Activated CD4-positive, alpha-beta T cell treated with anti-CD3 and anti-CD28 coated beads, Interleukin-2, amount 10 ng/mL, durations not matched to agents 7 days and 5 days (primary cell): Measurements from ENCODE around the gene KIF16B. TPM values are rescaled to one million over a fixed set of nuclear protein-coding genes. Genes with fewer than 3 reads are reported as not detected.

ENCODE experiments used
- CTCF ChIA-PET: fragments of 350-600 bp; sonication (Branson Sonifier 250); formaldehyde crosslinking; loops from one replicate; lab custom pipeline; 2021; ENCODE audit warnings: antibody characterized with exemption; lab: Charles Lee
- POLR2A ChIA-PET: fragments of 350-600 bp; sonication (Branson Sonifier 250); formaldehyde crosslinking; loops from one replicate; lab custom pipeline; 2021; ENCODE audit warnings: antibody characterized with exemption; lab: Charles Lee
- DNase-seq: peaks from one replicate; pipeline ENCODE4 v3.0.0-alpha.2; 2020
- H3K27ac Mint-ChIP-seq: one replicate; pipeline ENCODE4 v1.8.0; 2021; ENCODE audit warnings: mild to moderate bottlenecking, moderate library complexity, mixed read lengths
- H3K27me3 Mint-ChIP-seq: one replicate; pipeline ENCODE4 v1.8.0; 2021; ENCODE audit warnings: mixed read lengths
- H3K36me3 Mint-ChIP-seq: one replicate; pipeline ENCODE4 v1.8.0; 2021; ENCODE audit warnings: low read depth, mixed read lengths
- H3K4me1 Mint-ChIP-seq: one replicate; pipeline ENCODE4 v1.8.0; 2021; ENCODE audit warnings: mixed read lengths
- H3K4me3 Mint-ChIP-seq: one replicate; pipeline ENCODE4 v1.8.0; 2021; ENCODE audit warnings: mild to moderate bottlenecking, moderate library complexity, mixed read lengths
- H3K9me3 Mint-ChIP-seq: one replicate; pipeline ENCODE4 v1.8.0; 2021; ENCODE audit warnings: mixed read lengths
- total RNA-seq, 2 experiments: library from RNA; stranded (reverse); gene quantifications; one replicate each; pipeline ENCODE4 v1.2.3, GENCODE V29; 2021

Gene KIF16B
- total RNA-seq: 10 to 100 TPM in 1 of 2 experiments, 1 to 10 TPM in 1; 9.4 to 10.3 TPM

GRCh38 chr20:16573001-16573965 is at the start of gene KIF16B:
TSS of gene KIF16B (minus strand) at chr20:16573448. CDS start at chr20:16573275, 173 bp downstream.
- ChIA-PET CTCF (no interaction called here), POLR2A (no interaction called here)
- H3K4me3 Mint-ChIP-seq: peak within 1 kb of the TSS; percentile 80
- peak; percentile 81 for DNase-seq
- H3K27ac Mint-ChIP-seq: peak within 1 kb of the TSS; percentile 87
- no peaks in the 10 kb centered on the region for H3K27me3 Mint-ChIP-seq
- H3K9me3 Mint-ChIP-seq: no peaks in the 10 kb centered on the region
- H3K4me1 Mint-ChIP-seq: peaks cover 44% of the 10 kb centered on the region
- H3K36me3 Mint-ChIP-seq: peaks cover 2% of the 10 kb centered on the region

- H3K36me3 Mint-ChIP-seq: no peaks in the 10 kb centered on the region
- CTCF ChIA-PET: no interaction called here
Observed at GRCh38 chr20:16622501-16622900, 49.3 kb upstream of the KIF16B start.

GRCh38 chr20:16621435-16622141 is 48.3 kb upstream of the KIF16B start:
- Mint-ChIP-seq H3K9me3 (peaks cover 1% of the 10 kb centered on the region), H3K27me3 (no peaks in the 10 kb centered on the region), H3K4me1 (no peaks in the 10 kb centered on the region), H3K4me3 (no peak overlapping the region), H3K27ac (no peak overlapping the region), H3K36me3 (no peaks in the 10 kb centered on the region)
- ChIA-PET POLR2A (no interaction called here), CTCF (no interaction called here)
- no peak for DNase-seq

More at GRCh38 chr20:16622501-16622900, 49.3 kb upstream of the KIF16B start:
- no peaks in the 10 kb centered on the region for H3K27me3 Mint-ChIP-seq
- POLR2A ChIA-PET: no interaction called here
- no peak overlapping the region for H3K27ac Mint-ChIP-seq
- no peak for DNase-seq
- H3K9me3 Mint-ChIP-seq: no peaks in the 10 kb centered on the region
- H3K4me3 Mint-ChIP-seq: no peak overlapping the region
- H3K4me1 Mint-ChIP-seq: no peaks in the 10 kb centered on the region

GRCh38 chr20:16620961-16621360 is 47.7 kb upstream of the KIF16B start:
- CTCF ChIA-PET: no interaction called here
- peaks cover 3% of the 10 kb centered on the region for H3K9me3 Mint-ChIP-seq
- no peak overlapping the region for H3K27ac Mint-ChIP-seq
- no peak for DNase-seq
- no peak overlapping the region for H3K4me3 Mint-ChIP-seq
- POLR2A ChIA-PET: no interaction called here
- H3K27me3 Mint-ChIP-seq: no peaks in the 10 kb centered on the region
- no peaks in the 10 kb centered on the region for H3K36me3 Mint-ChIP-seq
- no peaks in the 10 kb centered on the region for H3K4me1 Mint-ChIP-seq

GRCh38 chr20:16619953-16620352 is 46.7 kb upstream of the KIF16B start:
- Mint-ChIP-seq H3K27me3 (no peaks in the 10 kb centered on the region), H3K36me3 (no peaks in the 10 kb centered on the region), H3K27ac (no peak overlapping the region), H3K9me3 (peaks cover 3% of the 10 kb centered on the region), H3K4me3 (no peak overlapping the region), H3K4me1 (no peaks in the 10 kb centered on the region)
- CTCF ChIA-PET: no interaction called here
- POLR2A ChIA-PET: no interaction called here
- no peak for DNase-seq

- H3K4me3 Mint-ChIP-seq: no peak overlapping the region
- CTCF ChIA-PET: no interaction called here
- POLR2A ChIA-PET: no interaction called here
- no peaks in the 10 kb centered on the region for H3K36me3 Mint-ChIP-seq
- H3K9me3 Mint-ChIP-seq: peaks cover 3% of the 10 kb centered on the region
- no peak for DNase-seq
- H3K27ac Mint-ChIP-seq: no peak overlapping the region
- no peaks in the 10 kb centered on the region for H3K27me3 Mint-ChIP-seq
- no peaks in the 10 kb centered on the region for H3K4me1 Mint-ChIP-seq
Observed at GRCh38 chr20:16617056-16617455, 43.8 kb upstream of the KIF16B start.

- Mint-ChIP-seq H3K4me3 (no peak overlapping the region), H3K27me3 (no peaks in the 10 kb centered on the region), H3K9me3 (peaks cover 3% of the 10 kb centered on the region), H3K27ac (no peak overlapping the region), H3K4me1 (no peaks in the 10 kb centered on the region), H3K36me3 (no peaks in the 10 kb centered on the region)
- no peak for DNase-seq
- POLR2A ChIA-PET: no interaction called here
- CTCF ChIA-PET: no interaction called here
Observed at GRCh38 chr20:16616317-16616716, 43.1 kb upstream of the KIF16B start.

- Mint-ChIP-seq H3K36me3 (no peaks in the 10 kb centered on the region), H3K4me3 (no peak overlapping the region), H3K27ac (no peak overlapping the region), H3K27me3 (no peaks in the 10 kb centered on the region), H3K9me3 (peaks cover 3% of the 10 kb centered on the region), H3K4me1 (no peaks in the 10 kb centered on the region)
- DNase-seq: no peak
- ChIA-PET CTCF (no interaction called here), POLR2A (no interaction called here)
Observed at GRCh38 chr20:16615199-16615598, 42.0 kb upstream of the KIF16B start.

- CTCF ChIA-PET: no interaction called here
- POLR2A ChIA-PET: no interaction called here
- no peak for DNase-seq
- Mint-ChIP-seq H3K36me3 (no peaks in the 10 kb centered on the region), H3K27me3 (no peaks in the 10 kb centered on the region), H3K4me3 (no peak overlapping the region), H3K9me3 (peaks cover 3% of the 10 kb centered on the region), H3K4me1 (no peaks in the 10 kb centered on the region), H3K27ac (no peak overlapping the region)
Observed at GRCh38 chr20:16613954-16614353, 40.7 kb upstream of the KIF16B start.

- CTCF ChIA-PET: no interaction called here
- H3K4me1 Mint-ChIP-seq: no peaks in the 10 kb centered on the region
- H3K27ac Mint-ChIP-seq: no peak overlapping the region
- H3K36me3 Mint-ChIP-seq: no peaks in the 10 kb centered on the region
- H3K4me3 Mint-ChIP-seq: no peak overlapping the region
- POLR2A ChIA-PET: no interaction called here
- no peaks in the 10 kb centered on the region for H3K27me3 Mint-ChIP-seq
- peaks cover 3% of the 10 kb centered on the region for H3K9me3 Mint-ChIP-seq
- DNase-seq: no peak
Observed at GRCh38 chr20:16612706-16613105, 39.5 kb upstream of the KIF16B start.

- H3K4me3 Mint-ChIP-seq: no peak overlapping the region
- DNase-seq: no peak
- ChIA-PET CTCF (no interaction called here), POLR2A (no interaction called here)
- H3K27me3 Mint-ChIP-seq: no peaks in the 10 kb centered on the region
- no peaks in the 10 kb centered on the region for H3K36me3 Mint-ChIP-seq
- peaks cover 3% of the 10 kb centered on the region for H3K9me3 Mint-ChIP-seq
- no peak overlapping the region for H3K27ac Mint-ChIP-seq
- H3K4me1 Mint-ChIP-seq: no peaks in the 10 kb centered on the region
Observed at GRCh38 chr20:16611817-16612216, 38.6 kb upstream of the KIF16B start.

GRCh38 chr20:16609066-16609465 is 35.8 kb upstream of the KIF16B start:
- CTCF ChIA-PET: no interaction called here
- no peaks in the 10 kb centered on the region for H3K36me3 Mint-ChIP-seq

GRCh38 chr20:16608277-16608650 is 35.0 kb upstream of the KIF16B start:
- Mint-ChIP-seq H3K4me1 (no peaks in the 10 kb centered on the region), H3K27ac (no peak overlapping the region), H3K36me3 (no peaks in the 10 kb centered on the region), H3K27me3 (no peaks in the 10 kb centered on the region), H3K4me3 (no peak overlapping the region), H3K9me3 (no peaks in the 10 kb centered on the region)
- ChIA-PET POLR2A (no interaction called here), CTCF (no interaction called here)
- DNase-seq: no peak

More at GRCh38 chr20:16609066-16609465, 35.8 kb upstream of the KIF16B start:
- Mint-ChIP-seq H3K27ac (no peak overlapping the region), H3K4me3 (no peak overlapping the region), H3K27me3 (no peaks in the 10 kb centered on the region), H3K4me1 (no peaks in the 10 kb centered on the region), H3K9me3 (no peaks in the 10 kb centered on the region)
- no peak for DNase-seq
- POLR2A ChIA-PET: no interaction called here
